Measurements from ENCODE around the gene SRPK3. TPM values are rescaled to one million over a fixed set of nuclear protein-coding genes. Genes with fewer than 3 reads are reported as not detected.

The SRPK3 gene
- polyA plus RNA-seq, 1 donor from 2014 or later, result not detected

GRCh38 chrX:153791104-153791852 is 10.4 kb downstream of the SRPK3 start:
- Histone ChIP-seq H3K27me3 (ENCODE audit: insufficient read depth, low read depth, low read length) (no peaks in the 10 kb centered on the region), H3K9me2 (ENCODE audit: insufficient read depth, low read length) (no peaks in the 10 kb centered on the region), H3K27ac (ENCODE audit: low read length) (no peak overlapping the region), H3K9ac (ENCODE audit: low read length) (no peak overlapping the region), H3F3A (ENCODE audit: insufficient read depth, low read length, poor library complexity, severe bottlenecking) (no peaks in the 10 kb centered on the region), H3K36me3 (ENCODE audit: insufficient read depth, low read length) (no peaks in the 10 kb centered on the region), H2AFZ (ENCODE audit: low read depth, low read length) (no peak overlapping the region), H3K4me2 (ENCODE audit: low read length) (no peak overlapping the region), H4K20me1 (ENCODE audit: insufficient read depth) (no peaks in the 10 kb centered on the region), H3K9me3 (ENCODE audit: low read length) (no peaks in the 10 kb centered on the region), H3K79me2 (replicated peaks; ENCODE audit: insufficient read depth, low read length) (peaks cover 29% of the 10 kb centered on the region), H3K4me3 (ENCODE audit: low read length) (no peak overlapping the region)
- TF ChIP-seq TAF1 (IDR thresholded peaks at IDR 0.05; ENCODE audit: low read depth) (no peak), EZH2 (IDR thresholded peaks at IDR 0.05; ENCODE audit: borderline replicate concordance, insufficient read depth, low read length, poor library complexity, severe bottlenecking) (no peak), REST (IDR thresholded peaks at IDR 0.05; ENCODE audit: borderline replicate concordance) (no peak), RAD21 (conservative IDR thresholded peaks at IDR 0.05) (no peak), POLR2AphosphoS5 (IDR thresholded peaks at IDR 0.05) (no peak), MXI1 (conservative IDR thresholded peaks at IDR 0.05; ENCODE audit: poor library complexity, severe bottlenecking) (no peak), SMC3 (conservative IDR thresholded peaks at IDR 0.05; ENCODE audit: poor library complexity) (no peak)

- Histone ChIP-seq H3F3A (ENCODE audit: insufficient read depth, low read length, poor library complexity, severe bottlenecking) (no peaks in the 10 kb centered on the region), H3K27me3 (ENCODE audit: insufficient read depth, low read depth, low read length) (no peaks in the 10 kb centered on the region), H3K9me2 (ENCODE audit: insufficient read depth, low read length) (no peaks in the 10 kb centered on the region), H4K20me1 (ENCODE audit: insufficient read depth) (no peaks in the 10 kb centered on the region), H3K27ac (ENCODE audit: low read length) (no peak overlapping the region), H2AFZ (ENCODE audit: low read depth, low read length) (no peak overlapping the region), H3K9me3 (ENCODE audit: low read length) (no peaks in the 10 kb centered on the region), H3K9ac (ENCODE audit: low read length) (no peak overlapping the region), H3K36me3 (ENCODE audit: insufficient read depth, low read length) (no peaks in the 10 kb centered on the region), H3K4me3 (ENCODE audit: low read length) (peak overlapping the region; percentile 83), H3K4me2 (ENCODE audit: low read length) (no peak overlapping the region), H3K79me2 (replicated peaks; ENCODE audit: insufficient read depth, low read length) (peaks cover 37% of the 10 kb centered on the region)
- no peak for TF ChIP-seq REST (IDR thresholded peaks at IDR 0.05; ENCODE audit: borderline replicate concordance)
- no peak for TF ChIP-seq EZH2 (IDR thresholded peaks at IDR 0.05; ENCODE audit: borderline replicate concordance, insufficient read depth, low read length, poor library complexity, severe bottlenecking)
- no peak for TF ChIP-seq EP300 (conservative IDR thresholded peaks at IDR 0.05; ENCODE audit: poor library complexity, severe bottlenecking)
- no peak for TF ChIP-seq SMC3 (conservative IDR thresholded peaks at IDR 0.05; ENCODE audit: poor library complexity)
- TF ChIP-seq CTCF (IDR thresholded peaks at IDR 0.05; ENCODE audit: poor library complexity, severe bottlenecking), result no peak
- no peak for TF ChIP-seq POLR2AphosphoS5 (IDR thresholded peaks at IDR 0.05)
- no peak for TF ChIP-seq MXI1 (conservative IDR thresholded peaks at IDR 0.05; ENCODE audit: poor library complexity, severe bottlenecking)
- no peak for TF ChIP-seq RAD21 (conservative IDR thresholded peaks at IDR 0.05)
Observed at GRCh38 chrX:153792368-153792767, 11.5 kb downstream of the SRPK3 start.
